Right lung (tissue), 10 donors: ENCODE results near the gene C19orf67. TPM values are rescaled to one million over a fixed set of nuclear protein-coding genes. Genes with fewer than 3 reads are reported as not detected.

ENCODE experiments used
- DNase-seq, 2 donors: peaks; one replicate each; pipeline ENCODE4 v3.0.0-alpha.2; 2013
- long read RNA-seq, 8 donors: transcript quantifications; one replicate each; lab custom pipeline, GENCODE V29; 2026
- polyA plus RNA-seq, 5 donors: library from polyadenylated mRNA; unstranded; fragments of 120-200 nt; gene quantifications; one replicate each; pipeline versions ENCODE4 v1.2.1 to v1.2.3, GENCODE V29; 2013; ENCODE audit warnings: inconsistent platforms in 1 of 5, low replicate concordance in 1 of 5; ENCODE audit not compliant: insufficient read length in 5 of 5, insufficient read depth in 1 of 5

C19orf67 gene
- polyA plus RNA-seq, result under 1 TPM in 4 of 5 donors, not detected in 1; 0.10 to 0.19 (median 0.13) TPM
- long read RNA-seq, donor 1, result 0 reads
- long read RNA-seq, donor 2, result 0 reads
- long read RNA-seq, donor 3, partial matches to known transcripts, result 0 of 1 reads
- long read RNA-seq, donor 3, other reads (novel, unspliced or antisense), result 0 of 1 reads
- long read RNA-seq, donor 4, result 0 reads
- long read RNA-seq, donor 5, result 0 reads
- long read RNA-seq, donor 6, result 0 reads
- long read RNA-seq, donor 7, result 0 reads
- long read RNA-seq, donor 8, result 0 reads

DNA sequence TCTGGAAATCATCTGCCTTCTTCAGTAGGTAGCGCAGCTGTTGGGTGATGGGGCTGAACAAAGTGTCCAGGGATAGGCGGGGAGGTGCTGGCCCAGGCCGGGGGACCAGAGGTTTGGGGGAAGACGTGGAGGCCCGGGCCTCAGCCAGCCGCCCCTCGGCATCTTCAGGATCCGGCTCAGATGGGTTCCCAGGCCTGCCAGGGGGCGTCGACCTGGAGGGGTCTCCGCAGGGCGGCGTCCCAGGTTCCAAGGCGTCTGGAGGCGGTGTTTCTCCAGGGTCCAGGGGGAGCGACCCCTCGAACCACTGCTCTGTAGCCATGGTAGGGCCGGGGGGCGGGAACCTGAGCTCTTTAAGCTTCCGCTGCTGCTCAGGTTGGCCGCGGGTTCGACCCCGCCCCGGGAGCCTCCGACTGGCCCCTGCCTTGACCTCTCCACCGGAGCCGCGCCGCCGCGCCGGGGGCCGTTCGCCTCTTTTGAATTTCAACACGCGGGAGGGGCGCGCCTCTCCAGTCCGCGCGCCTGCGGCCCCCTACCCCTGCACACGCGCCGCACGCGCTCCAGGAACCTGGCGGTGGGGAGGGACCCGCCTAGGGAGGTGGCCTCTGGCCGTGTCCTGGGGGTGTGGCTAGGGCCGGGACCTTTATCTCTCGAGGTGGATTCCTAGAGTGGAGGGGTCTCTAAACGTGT is at the start of gene C19orf67:
C19orf67 (minus strand) TSS at position 475 of the 687 bp plus-strand sequence; CDS start at position 319, 156 bp downstream.
- DNase-seq, result no peak

DNA sequence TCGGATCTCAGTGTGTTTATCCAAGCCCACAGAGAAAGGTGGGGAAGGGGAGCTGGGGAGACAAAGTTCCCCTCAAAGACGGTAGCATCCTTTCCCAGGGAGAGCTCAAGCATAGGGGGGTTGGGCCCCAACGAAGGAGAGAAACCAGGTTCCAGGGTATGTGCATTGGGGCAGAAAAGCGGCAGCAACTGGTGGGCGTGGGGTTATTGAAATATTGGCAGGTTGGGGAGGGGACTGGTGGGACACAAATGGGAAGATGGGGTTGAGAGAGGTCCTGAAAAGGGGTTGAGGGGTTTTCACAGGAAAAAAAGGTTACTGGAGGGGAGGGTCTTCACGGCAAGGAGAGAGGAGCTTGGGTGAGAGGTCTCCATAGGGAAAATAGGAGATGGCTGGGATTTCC is 49.8 kb upstream of the C19orf67 start:
- DNase-seq, result no peak

DNA sequence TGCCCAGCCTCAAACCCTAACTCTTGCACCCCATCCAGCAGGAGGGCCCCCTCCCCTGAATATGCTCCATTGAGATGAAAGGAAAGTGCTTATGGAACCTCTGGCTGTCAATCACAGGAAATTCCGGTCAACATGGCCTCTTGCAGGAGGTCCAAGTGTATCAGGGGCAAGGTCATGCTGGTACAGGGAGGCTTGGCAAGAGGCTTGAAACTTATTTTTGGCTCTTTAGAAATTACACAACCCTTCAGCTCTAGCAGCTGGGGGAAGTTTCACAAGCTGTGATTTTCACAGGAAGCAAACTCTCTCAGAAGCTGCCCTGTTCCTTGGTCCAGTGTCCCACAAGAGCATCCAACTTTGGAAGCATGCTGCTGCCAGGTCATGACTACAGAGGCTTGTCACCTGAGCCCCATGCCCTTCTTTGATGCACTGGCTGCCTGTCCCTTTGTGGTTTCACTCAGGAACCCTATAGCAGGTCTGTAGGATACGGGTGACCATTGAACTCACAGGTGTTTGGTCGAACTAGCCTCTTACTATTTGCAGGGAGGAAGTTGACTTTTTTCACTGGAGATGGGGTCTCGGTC is 42.4 kb upstream of the C19orf67 start:
- no peak for DNase-seq

DNA sequence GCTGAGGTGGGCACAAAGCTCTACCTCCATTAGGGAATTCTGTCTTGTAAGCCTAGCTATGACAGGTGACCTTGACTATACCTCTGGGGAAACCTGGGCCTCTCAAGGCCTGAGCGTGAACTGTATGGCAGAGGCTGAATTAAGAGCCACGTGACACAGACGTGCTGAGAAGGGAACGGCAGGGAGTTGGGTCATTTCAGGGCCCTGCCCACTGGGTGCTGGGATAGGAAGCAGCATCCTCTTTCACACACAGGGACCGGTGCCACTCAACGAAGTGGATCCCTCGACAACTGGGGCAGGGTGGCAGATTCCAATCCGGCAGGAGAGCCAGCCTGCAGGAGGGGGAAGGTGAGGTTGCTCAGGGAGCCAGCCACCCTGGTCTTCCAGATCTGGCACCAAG is 41.6 kb upstream of the C19orf67 start:
- DNase-seq, result no peak

DNA sequence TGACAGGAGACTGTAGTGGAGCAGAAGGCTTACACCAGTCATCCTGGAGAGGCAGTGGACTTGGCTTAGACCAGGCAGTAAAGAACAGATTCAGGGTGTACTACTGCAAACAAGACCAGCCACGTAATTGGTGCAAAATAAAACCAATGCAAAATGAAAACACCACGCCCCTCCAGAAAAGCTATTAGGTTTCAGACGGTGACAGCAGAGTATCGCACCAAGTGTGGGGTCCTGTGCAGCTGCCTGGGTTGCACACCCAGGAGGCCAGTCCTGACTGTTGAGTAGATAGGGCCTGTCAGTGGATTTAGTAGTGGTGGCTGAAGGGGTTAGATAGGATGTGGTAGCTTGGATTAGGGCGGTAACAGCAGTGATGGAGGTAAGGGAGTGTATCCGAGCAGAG is 37.3 kb upstream of the C19orf67 start:
- no peak for DNase-seq

DNA sequence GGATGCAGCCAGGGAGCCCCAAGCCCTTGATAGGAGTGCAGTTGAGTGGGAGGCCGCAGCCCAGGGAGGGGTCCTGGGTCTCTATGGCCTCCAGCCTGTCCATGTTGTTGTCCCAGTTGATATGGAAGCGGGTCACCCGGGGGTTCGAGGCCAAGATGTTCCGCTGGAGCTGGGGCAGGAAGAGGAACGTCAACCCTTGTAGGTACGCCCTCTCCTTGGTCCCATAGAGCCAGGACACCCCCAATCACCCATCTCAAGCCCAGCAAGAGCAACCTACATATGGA is 34.9 kb upstream of the C19orf67 start:
- DNase-seq, result no peak

DNA sequence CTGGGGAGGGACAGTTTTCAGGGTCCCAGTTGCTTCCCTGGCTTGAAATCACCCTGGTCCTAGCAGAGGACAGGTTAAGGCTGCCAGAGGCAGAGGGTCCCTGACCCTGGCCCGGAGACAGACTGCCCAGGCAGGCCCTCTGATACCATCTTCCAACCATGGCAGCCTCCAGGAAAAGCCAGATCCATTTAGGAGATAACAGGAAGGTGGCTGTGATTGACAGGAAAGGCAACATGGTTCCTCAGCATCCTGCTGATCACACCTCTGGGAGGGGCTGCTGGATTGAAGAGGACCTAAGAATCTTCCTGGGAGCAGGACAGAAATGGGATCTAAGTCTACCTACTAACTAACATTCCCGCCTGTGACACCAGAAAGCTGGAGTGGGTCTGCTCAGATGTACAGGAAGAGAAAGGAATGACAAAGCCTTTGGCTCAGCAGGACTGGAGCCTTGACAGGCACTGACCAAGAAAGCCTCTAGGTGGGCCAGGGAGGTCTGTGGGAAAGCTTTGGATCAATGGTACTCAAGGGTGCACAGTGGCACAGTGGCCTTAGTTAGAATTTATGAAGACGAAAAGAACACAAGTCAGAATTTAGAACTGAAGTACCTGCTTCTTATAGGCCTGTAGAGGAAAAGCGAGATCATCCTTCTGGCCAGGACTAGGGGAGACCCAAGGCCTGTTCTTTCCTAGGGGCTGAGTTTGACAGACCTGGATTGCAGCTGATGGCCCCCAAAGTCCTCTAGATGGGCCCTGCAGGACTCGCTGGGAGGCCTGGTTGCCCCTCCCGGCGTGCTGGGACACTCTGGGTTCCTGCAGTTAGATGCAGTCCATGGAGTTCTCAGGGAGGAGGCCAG is 34.3 kb upstream of the C19orf67 start:
- no peak for DNase-seq

DNA sequence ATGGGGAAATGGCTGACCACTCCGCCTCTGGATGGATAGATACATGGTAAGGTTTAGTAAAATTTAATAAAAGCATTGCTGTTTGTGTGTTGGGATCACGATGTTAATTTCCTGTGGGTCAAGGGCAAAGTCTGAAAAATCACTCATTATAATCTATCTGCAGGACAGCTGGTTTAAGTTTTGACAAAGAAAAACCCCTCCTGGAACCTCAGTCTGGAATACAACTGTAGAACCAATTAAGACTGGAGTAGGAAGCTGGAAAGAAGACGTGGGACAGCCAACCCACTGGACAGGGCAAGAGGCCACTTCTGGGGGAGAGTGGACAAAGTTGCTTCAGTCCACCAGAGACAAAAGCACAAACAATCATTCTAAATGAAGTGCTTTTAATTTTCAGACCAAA is 33.6 kb upstream of the C19orf67 start:
- DNase-seq, result no peak

DNA sequence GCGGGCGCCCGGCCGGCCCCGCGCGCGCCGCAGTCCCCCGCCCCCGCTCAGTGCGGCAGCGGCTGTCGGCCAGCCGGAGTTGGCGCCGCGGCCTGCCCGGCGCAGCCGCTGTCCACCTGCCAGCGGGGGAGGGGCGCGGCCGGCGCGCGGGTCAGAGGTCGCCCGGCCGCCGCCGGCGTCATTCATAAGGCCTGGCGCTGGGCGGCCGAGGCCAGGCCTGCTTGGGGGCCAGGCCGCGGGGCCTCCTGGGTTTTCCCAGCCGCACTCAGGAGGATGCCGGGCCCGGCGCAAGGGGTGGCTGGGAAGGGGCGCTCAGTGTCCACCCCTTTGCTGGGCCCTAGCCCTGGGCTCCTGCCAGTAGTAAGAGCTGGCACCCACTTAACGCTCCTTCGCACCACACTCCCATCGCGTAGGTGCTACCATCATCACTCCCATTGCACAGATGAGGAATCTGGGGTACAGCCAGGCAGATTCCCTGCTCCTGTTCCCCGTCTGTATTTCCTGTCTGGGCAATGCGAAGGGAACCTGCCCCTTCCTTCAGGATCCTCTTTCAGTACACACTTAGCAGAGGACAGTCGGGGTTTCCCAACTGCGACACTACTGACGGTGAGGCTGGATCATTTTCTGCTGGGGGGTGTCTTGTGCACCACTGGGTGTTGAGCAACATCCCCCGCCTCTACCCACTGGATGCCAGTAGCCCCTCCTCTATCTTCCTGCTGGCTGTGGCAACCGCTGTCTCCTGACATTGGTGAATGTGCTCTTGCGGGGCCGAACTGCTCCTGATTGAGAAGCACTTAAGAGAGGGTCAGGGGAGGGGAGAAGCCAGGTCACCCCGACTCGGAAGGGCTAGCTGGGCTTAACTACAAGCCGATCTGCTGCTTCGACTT is 32.8 kb upstream of the C19orf67 start:
- DNase-seq, result peak; percentile 65 to 69

DNA sequence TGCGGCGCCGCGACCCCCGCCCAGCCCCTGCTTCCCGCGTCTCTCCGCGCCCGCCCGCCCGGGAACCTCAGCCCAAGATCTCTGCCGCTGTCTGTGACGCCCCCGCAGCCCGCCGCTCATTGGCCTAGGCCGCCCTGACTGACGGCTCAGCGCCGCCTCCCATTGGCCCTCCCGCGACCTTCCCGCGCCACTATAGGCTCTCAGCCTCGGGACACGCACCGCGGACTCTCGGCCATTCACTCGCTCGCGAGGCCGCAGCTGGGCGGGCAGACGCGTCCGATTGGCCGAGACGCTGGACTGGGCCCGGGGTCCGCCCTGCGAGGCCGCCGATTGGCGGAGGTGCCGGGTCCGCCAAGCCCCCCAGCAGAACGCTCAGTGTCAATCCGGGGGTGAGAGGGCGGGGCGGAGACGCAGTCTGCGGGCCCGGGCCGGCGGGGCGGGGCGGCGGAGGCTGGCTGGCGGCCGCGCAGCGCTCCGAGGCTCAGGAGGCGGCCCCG is 32.1 kb upstream of the C19orf67 start, which contains the start of gene PRKACA:
PRKACA (minus strand) TSS at position 95 of the 497 bp plus-strand sequence. CDS start 215 bp downstream, outside the sequence.
- peak; percentile 99 for DNase-seq

DNA sequence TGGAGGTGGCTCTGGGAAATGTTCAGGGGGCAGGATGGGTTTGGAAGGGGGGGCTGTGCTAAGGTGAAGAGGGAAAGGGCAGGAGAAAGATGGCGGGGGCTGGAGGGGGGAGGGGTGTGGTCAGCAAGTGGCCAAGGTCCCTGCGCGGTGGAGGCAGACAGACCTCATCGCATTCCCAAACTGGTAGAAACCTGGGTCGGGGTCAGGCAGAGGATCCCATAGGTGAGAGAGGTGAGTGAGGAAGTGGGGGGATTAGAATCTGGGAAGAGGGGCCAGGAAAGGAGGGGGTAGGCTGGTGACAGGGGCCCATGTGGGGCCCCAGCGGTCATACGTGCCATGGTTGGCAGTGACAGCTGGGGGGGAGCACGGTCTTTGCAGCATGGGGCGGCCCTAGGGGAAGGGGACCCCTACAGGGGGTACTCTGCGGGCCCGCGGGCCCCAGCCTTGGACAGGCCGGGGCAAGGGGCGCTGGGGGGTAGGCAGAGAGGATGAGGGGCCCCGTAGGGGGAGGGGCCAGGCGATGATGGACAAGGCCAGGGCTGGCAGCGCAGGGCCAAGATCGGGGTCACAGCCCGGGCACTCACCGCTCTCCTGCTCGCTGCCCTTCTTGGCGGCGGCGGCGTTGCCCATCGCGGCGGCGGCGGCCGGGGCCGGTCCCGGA is 31.5 kb upstream of the C19orf67 start:
- DNase-seq, result no peak

DNA sequence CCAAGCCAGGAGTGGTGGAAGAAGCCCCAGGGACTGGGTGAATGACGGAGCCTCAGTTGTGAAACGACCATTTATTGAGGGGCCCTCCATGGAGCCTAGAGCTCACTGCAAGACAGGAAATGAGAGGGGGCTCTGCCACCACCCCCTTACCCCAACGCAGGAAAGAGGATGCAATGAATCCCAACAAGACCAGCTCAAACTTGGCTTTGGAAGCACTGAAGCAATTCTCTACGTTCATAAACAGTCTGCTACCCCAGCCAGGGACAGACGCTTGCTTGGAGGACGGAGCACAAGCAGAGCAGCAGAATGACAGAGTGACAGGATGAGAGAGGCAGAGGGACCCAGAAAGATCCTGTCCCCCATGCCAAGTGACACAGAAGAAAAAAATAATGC is 30.9 kb upstream of the C19orf67 start:
- no peak for DNase-seq

DNA sequence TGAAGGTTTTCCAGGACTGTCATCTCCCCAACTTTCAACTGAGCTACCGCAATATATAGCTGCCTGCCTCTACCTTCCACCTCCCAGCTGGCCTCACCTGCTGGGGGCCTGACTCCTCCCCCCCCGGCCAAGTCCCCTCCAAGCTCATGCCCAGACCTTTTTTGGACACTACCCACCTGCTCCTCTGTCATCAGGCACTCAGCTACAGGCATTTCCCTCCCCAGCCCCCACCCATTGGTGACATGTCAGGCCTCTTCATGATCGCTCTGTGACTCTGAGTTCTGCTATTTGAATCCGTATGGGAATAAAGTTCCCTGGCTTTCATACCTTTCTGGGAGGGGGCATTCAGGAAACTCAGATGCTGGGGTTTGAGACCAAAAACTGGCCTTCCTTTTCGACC is 30.2 kb upstream of the C19orf67 start:
- no peak for DNase-seq

DNA sequence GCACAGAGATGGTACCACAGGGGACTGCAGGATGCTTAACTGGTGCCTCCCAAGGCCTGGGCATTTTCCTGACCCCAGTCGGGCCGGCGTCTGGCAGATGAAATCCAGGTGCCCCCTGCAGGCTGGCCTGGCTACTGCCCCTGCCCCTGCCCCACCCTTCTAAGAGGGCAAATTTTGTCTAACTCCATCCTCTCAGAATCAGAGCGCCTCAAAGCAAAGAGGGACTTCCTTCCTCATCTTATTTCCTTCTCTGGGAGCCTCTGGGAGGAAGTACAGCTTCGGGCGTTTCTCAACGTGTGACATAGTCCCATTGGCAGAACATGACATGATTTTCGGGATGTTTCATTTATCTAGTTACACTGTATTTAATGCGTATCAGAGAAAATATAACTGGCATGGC is 29.3 kb upstream of the C19orf67 start:
- no peak for DNase-seq

DNA sequence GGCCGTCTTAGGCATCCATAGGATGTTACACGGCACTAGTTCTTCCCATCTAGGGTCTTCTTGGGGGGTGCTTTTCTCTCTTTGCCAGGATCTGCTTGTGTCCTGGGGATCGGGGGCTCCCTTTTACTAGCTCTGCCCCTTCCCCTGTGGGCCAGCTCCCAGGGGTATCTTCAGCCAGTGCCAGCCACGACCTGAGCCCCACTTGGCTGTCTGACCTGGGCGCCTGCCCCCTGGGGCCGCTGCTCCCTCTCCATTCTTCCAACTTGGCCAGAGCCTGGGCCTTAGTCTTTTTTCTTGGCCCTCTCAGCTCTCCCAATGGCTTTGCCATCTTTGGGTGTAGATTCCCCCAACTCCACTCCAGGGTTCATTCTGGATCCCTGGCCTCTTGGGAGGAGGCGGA is 28.9 kb upstream of the C19orf67 start:
- DNase-seq, result no peak

DNA sequence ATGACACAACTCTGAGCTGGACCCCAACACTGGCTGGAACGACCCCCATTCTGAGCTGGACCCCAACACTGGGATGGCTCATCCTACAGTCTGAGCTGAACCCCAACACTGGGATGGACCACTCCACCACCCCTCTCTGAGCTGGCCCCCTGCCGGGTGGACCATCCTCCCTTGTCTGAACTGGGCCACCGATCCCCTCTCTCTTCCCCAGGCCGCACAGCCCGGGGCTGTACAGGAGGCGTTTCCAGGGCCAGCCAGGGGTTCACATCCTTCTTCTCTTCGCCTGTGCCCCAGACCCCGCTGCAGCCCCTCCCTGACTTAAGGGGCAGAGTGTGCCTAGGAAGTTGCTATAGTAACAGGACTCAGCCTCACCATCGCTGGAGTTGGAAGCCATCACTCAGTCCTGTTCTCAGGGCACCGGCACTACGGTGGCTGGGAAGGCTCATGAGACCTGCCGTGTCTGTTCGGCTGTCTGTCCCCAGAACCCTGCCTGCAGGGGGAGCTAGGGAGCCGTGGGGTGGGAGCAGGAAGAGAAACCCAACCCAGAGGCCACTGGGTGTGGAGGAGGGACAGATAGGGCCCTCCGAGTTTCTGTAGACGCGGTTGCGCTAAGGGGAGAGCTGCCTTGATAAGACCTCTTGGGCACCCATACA is 28.3 kb upstream of the C19orf67 start:
- no peak for DNase-seq

DNA sequence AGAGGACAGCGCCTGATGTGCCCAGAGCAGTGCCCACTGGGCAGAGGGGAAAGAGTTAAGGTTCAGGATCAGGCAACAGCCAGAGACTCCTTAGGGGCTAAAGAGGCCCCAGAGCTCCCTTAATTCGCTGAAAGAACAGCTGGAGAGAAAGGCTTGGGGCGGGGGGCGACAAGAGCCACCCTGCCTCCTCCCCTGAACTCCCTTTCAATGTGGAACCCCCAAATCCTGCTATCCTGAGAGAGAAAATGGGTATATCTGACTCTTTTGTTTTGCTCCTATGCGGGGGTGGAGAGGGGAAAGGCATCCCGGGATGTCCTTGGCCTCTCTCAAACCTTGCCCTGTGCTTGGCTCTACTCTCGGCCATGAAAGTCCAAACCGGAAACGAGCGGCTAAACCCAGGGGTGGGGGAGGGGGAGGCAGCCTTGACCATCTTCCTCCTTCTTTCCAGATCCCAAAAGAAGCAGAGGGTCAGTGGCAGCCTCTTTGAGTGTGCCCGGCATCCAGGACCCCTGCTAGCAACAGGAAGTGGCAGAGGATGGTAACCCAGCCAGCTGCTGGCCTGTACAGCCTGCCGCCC is 27.3 kb upstream of the C19orf67 start:
- DNase-seq, result peak in 1 of 2 donors; percentile 32

DNA sequence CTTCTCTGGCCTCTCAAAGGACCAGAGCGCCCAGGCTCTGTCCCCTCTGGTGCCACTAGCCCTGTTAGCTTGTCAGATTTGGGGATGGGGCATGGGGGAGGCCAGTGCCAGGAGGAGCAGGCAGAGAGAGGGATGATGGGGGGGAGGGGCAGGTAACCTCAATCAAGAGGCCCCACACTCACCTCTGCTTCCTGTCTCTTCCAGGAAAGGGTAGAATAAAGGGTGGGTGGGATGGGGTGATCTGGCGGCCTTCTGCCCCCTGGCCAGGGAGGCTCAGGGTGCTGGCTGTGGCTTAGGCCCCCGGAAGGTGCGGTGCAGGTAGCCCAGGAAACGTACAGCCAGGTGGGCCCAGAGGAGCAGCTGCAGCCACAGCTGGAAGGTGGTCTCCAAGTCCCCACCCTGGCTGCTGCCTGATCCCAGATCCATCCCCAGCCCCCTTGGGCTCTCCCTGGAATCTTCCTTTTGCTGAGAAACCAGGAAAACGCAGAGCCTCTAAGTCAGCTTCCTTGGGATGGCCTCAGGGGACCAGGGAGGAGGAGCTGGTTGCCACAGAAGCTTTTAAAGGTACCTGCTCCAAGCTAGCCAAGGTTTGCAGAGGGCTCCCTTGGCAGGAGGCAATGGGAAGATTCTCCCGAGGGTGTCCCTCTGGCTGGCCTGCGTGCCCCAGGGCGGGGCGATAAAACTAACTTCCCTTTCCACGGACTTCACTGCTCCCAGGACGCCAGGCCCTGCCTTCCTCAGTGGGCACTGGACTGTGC is 26.6 kb upstream of the C19orf67 start:
- no peak for DNase-seq

DNA sequence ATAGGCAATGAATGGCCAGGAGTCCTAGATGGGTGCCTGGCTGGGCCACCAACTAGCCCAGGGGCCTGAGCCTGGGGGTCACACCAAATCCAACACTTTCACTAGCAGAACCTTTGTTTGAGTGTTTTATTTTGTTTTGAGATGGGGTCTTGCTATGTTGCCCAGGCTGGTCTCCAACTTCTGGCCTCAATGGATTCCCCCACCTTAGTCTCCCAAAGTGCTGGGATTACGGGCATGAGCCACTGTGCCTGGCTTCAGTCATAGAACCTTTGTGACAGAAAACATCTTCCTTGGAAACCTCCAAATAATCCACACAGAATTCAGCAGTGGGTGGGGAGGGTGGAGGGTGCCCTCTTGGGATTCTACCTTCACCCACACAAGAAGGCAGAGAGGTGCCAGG is 25.9 kb upstream of the C19orf67 start:
- DNase-seq, result no peak
